GM23338 (cell line): ENCODE measurements around the gene GLRA1. TPM values are rescaled to one million over a fixed set of nuclear protein-coding genes. Genes with fewer than 3 reads are reported as not detected.

Source experiments
- ATAC-seq: fragments of 200-7000 bp; cut with Tn5 transposase; 3 replicates; pipeline ENCODE4 v1.9.1; 2020
- DNase-seq: peaks from one replicate; pipeline ENCODE4 v3.0.0-alpha.2; 2015; ENCODE audit warnings: low spot score
- H2AFZ ChIP-seq: fragments of 200-600 bp; sonication (generic); 2 replicates; pipeline ENCODE4 v1.8.0; 2016; ENCODE audit warnings: antibody characterized with exemption, mild to moderate bottlenecking, moderate library complexity
- H3F3A ChIP-seq: fragments of 200-600 bp; sonication (generic); replicated peaks from 2 replicates; pipeline ENCODE4 v1.8.0; 2017; ENCODE audit warnings: antibody characterized with exemption, mixed run types, low read depth
- H3K27ac ChIP-seq: fragments of 200-600 bp; sonication (generic); 2 replicates; pipeline ENCODE4 v1.6.1; 2016; ENCODE audit warnings: low read depth
- H3K27me3 ChIP-seq: fragments of 200-600 bp; sonication (generic); 2 replicates; pipeline ENCODE4 v1.8.0; 2016; ENCODE audit warnings: mild to moderate bottlenecking, mixed run types, moderate library complexity; ENCODE audit not compliant: insufficient read depth
- H3K36me3 ChIP-seq: fragments of 200-600 bp; sonication (generic); 2 replicates; pipeline ENCODE4 v1.8.0; 2016; ENCODE audit warnings: mild to moderate bottlenecking; ENCODE audit not compliant: insufficient read depth
- H3K4me1 ChIP-seq: fragments of 200-600 bp; sonication (generic); 2 replicates; pipeline ENCODE4 v1.8.0; 2016; ENCODE audit warnings: mild to moderate bottlenecking, moderate library complexity; ENCODE audit not compliant: insufficient read depth
- H3K4me2 ChIP-seq: fragments of 200-600 bp; sonication (generic); 2 replicates; pipeline ENCODE4 v1.7.1; 2017; ENCODE audit warnings: mixed run types
- H3K4me3 ChIP-seq: fragments of 200-600 bp; sonication (generic); 2 replicates; pipeline ENCODE4 v1.6.1; 2016; ENCODE audit warnings: mixed run types
- H3K79me2 ChIP-seq: fragments of 200-600 bp; sonication (generic); replicated peaks from 2 replicates; pipeline ENCODE4 v1.8.0; 2017; ENCODE audit warnings: mild to moderate bottlenecking; ENCODE audit not compliant: insufficient read depth
- H3K9me2 ChIP-seq: fragments of 200-600 bp; sonication (generic); 2 replicates; pipeline ENCODE4 v1.8.0; 2017; ENCODE audit not compliant: insufficient read depth
- H4K20me1 ChIP-seq: fragments of 200-600 bp; sonication (generic); replicated peaks from 2 replicates; pipeline ENCODE4 v1.8.0; 2017; ENCODE audit warnings: mild to moderate bottlenecking; ENCODE audit not compliant: insufficient read depth
- H3K27ac Mint-ChIP-seq: 2 replicates; pipeline ENCODE4 v1.8.0; 2020; ENCODE audit warnings: inconsistent platforms, mild to moderate bottlenecking, moderate library complexity, mixed read lengths
- H3K27me3 Mint-ChIP-seq: 3 replicates; pipeline ENCODE4 v1.8.0; 2022; ENCODE audit warnings: low read depth, mild to moderate bottlenecking, moderate library complexity, mixed read lengths, inconsistent platforms; ENCODE audit not compliant: insufficient read depth, poor library complexity
- H3K36me3 Mint-ChIP-seq: 3 replicates; pipeline ENCODE4 v1.8.0; 2021; ENCODE audit warnings: low read depth, mild to moderate bottlenecking, inconsistent platforms, moderate library complexity, mixed read lengths
- H3K4me1 Mint-ChIP-seq: 3 replicates; pipeline ENCODE4 v1.8.0; 2020; ENCODE audit warnings: mild to moderate bottlenecking, inconsistent platforms, mixed read lengths
- H3K4me3 Mint-ChIP-seq: 3 replicates; pipeline ENCODE4 v1.8.0; 2021; ENCODE audit warnings: moderate library complexity, mild to moderate bottlenecking, inconsistent platforms, mixed read lengths
- H3K9me3 Mint-ChIP-seq: 3 replicates; pipeline ENCODE4 v1.8.0; 2020; ENCODE audit warnings: moderate library complexity, mild to moderate bottlenecking, inconsistent platforms, mixed read lengths
- CREB1 ChIP-seq: fragments of 250-450 bp; sonication (Bioruptor Pico); IDR thresholded peaks from 2 replicates; pipeline ENCODE4 v1.5.0; 2020; ENCODE audit warnings: low read depth, mild to moderate bottlenecking, moderate library complexity
- NANOG ChIP-seq: IDR thresholded peaks from 2 replicates; pipeline ENCODE4 v1.6.1; 2016; ENCODE audit warnings: antibody characterized with exemption, borderline replicate concordance
- STAT1 ChIP-seq: IDR thresholded peaks from one replicate; pipeline ENCODE4 v1.6.1; 2016; ENCODE audit warnings: antibody characterized with exemption; ENCODE audit not compliant: unreplicated experiment
- ZNF114 ChIP-seq: fragments of 250-450 bp; sonication (Bioruptor Pico); IDR thresholded peaks from 2 replicates; pipeline ENCODE4 v1.5.0; 2020; ENCODE audit warnings: mild to moderate bottlenecking, moderate library complexity
- ZNF331 ChIP-seq: fragments of 250-450 bp; sonication (Bioruptor Pico); IDR thresholded peaks from 2 replicates; pipeline ENCODE4 v1.5.0; 2020; ENCODE audit warnings: low read depth, mild to moderate bottlenecking, moderate library complexity
- polyA plus RNA-seq: library from polyadenylated mRNA; unstranded; fragments of >200 nt; fragmentation: Nextera tagmentation; extraction: Ambion mirVana; gene quantifications from 2 replicates; pipeline ENCODE4 v1.2.1, GENCODE V29; 2016
- total RNA-seq: library from RNA; depleted of rRNA; stranded (reverse); fragments of >200 nt; shearing (Covaris generic); gene quantifications from 2 replicates; pipeline ENCODE4 v1.2.3, GENCODE V29; 2014
- TF ChIP-seq, protein P1 (sequence below), 2 experiments: fragments of 200-600 bp in 1 of 2; sonication (generic) in 1 of 2; conservative IDR thresholded peaks; 2 replicates each; pipeline versions ENCODE4 v1.5.1 to v1.6.1; 2016 to 2017; ENCODE audit warnings: antibody characterized with exemption in 2 of 2, low read depth in 2 of 2, mild to moderate bottlenecking in 2 of 2, moderate library complexity in 1 of 2
- TF ChIP-seq, protein P2 (sequence below): fragments of 250-450 bp; sonication (Bioruptor Pico); IDR thresholded peaks from 2 replicates; pipeline ENCODE4 v1.5.0; 2020; ENCODE audit warnings: mild to moderate bottlenecking, moderate library complexity
- TF ChIP-seq, protein P3 (sequence below): IDR thresholded peaks from 2 replicates; pipeline ENCODE4 v1.6.1; 2016; ENCODE audit warnings: antibody characterized with exemption

The GLRA1 gene
- total and polyA plus RNA-seq, 2 experiments from 2014 or later: not detected

DNA sequence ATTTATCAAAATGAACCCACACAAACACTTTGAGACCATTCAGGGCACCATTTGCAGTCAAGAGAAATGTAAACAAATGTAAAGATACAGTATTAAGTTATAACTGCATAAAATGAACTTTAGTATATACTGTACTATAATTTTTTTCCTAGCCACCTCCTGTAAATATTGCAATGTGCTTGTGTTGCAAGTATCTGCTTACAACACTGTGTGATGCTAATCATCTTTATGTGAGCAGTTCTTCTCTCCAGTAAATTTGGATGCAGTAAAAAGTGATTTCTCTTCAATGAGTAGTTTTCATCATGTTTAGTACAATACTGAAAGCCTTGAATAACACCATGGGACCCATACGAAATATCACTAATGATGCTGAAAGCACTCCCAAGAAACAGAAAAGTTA, 143.4 kb downstream of the GLRA1 start:
- Histone ChIP-seq H3F3A (no peaks in the 10 kb centered on the region), H2AFZ (no peak overlapping the region), H4K20me1 (peaks cover 91% of the 10 kb centered on the region), H3K4me1 (peaks cover 59% of the 10 kb centered on the region), H3K9me2 (no peaks in the 10 kb centered on the region), H3K79me2 (peaks cover 100% of the 10 kb centered on the region), H3K4me3 (no peak overlapping the region), H3K36me3 (no peaks in the 10 kb centered on the region), H3K4me2 (peak overlapping the region; percentile 41), H3K27me3 (no peaks in the 10 kb centered on the region), H3K27ac (no peak overlapping the region)
- H3K27me3 Mint-ChIP-seq: peaks cover 7% of the 10 kb centered on the region
- H3K4me1 Mint-ChIP-seq: peaks cover 69% of the 10 kb centered on the region
- DNase-seq (no peak), ATAC-seq (no peak)
- H3K36me3 Mint-ChIP-seq: peaks cover 29% of the 10 kb centered on the region
- no peak for TF ChIP-seq ZNF114 (CRISPR knock-in tag)
- TF ChIP-seq, protein P1, sequence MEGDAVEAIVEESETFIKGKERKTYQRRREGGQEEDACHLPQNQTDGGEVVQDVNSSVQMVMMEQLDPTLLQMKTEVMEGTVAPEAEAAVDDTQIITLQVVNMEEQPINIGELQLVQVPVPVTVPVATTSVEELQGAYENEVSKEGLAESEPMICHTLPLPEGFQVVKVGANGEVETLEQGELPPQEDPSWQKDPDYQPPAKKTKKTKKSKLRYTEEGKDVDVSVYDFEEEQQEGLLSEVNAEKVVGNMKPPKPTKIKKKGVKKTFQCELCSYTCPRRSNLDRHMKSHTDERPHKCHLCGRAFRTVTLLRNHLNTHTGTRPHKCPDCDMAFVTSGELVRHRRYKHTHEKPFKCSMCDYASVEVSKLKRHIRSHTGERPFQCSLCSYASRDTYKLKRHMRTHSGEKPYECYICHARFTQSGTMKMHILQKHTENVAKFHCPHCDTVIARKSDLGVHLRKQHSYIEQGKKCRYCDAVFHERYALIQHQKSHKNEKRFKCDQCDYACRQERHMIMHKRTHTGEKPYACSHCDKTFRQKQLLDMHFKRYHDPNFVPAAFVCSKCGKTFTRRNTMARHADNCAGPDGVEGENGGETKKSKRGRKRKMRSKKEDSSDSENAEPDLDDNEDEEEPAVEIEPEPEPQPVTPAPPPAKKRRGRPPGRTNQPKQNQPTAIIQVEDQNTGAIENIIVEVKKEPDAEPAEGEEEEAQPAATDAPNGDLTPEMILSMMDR (conservative IDR thresholded peaks at IDR 0.05; ENCODE audit: low read depth in 2 of 2): no peak
- no peak for TF ChIP-seq CREB1 (CRISPR knock-in tag)
- TF ChIP-seq NANOG: no peak
- TF ChIP-seq ZNF331 (CRISPR knock-in tag): no peak
- TF ChIP-seq, protein P2, sequence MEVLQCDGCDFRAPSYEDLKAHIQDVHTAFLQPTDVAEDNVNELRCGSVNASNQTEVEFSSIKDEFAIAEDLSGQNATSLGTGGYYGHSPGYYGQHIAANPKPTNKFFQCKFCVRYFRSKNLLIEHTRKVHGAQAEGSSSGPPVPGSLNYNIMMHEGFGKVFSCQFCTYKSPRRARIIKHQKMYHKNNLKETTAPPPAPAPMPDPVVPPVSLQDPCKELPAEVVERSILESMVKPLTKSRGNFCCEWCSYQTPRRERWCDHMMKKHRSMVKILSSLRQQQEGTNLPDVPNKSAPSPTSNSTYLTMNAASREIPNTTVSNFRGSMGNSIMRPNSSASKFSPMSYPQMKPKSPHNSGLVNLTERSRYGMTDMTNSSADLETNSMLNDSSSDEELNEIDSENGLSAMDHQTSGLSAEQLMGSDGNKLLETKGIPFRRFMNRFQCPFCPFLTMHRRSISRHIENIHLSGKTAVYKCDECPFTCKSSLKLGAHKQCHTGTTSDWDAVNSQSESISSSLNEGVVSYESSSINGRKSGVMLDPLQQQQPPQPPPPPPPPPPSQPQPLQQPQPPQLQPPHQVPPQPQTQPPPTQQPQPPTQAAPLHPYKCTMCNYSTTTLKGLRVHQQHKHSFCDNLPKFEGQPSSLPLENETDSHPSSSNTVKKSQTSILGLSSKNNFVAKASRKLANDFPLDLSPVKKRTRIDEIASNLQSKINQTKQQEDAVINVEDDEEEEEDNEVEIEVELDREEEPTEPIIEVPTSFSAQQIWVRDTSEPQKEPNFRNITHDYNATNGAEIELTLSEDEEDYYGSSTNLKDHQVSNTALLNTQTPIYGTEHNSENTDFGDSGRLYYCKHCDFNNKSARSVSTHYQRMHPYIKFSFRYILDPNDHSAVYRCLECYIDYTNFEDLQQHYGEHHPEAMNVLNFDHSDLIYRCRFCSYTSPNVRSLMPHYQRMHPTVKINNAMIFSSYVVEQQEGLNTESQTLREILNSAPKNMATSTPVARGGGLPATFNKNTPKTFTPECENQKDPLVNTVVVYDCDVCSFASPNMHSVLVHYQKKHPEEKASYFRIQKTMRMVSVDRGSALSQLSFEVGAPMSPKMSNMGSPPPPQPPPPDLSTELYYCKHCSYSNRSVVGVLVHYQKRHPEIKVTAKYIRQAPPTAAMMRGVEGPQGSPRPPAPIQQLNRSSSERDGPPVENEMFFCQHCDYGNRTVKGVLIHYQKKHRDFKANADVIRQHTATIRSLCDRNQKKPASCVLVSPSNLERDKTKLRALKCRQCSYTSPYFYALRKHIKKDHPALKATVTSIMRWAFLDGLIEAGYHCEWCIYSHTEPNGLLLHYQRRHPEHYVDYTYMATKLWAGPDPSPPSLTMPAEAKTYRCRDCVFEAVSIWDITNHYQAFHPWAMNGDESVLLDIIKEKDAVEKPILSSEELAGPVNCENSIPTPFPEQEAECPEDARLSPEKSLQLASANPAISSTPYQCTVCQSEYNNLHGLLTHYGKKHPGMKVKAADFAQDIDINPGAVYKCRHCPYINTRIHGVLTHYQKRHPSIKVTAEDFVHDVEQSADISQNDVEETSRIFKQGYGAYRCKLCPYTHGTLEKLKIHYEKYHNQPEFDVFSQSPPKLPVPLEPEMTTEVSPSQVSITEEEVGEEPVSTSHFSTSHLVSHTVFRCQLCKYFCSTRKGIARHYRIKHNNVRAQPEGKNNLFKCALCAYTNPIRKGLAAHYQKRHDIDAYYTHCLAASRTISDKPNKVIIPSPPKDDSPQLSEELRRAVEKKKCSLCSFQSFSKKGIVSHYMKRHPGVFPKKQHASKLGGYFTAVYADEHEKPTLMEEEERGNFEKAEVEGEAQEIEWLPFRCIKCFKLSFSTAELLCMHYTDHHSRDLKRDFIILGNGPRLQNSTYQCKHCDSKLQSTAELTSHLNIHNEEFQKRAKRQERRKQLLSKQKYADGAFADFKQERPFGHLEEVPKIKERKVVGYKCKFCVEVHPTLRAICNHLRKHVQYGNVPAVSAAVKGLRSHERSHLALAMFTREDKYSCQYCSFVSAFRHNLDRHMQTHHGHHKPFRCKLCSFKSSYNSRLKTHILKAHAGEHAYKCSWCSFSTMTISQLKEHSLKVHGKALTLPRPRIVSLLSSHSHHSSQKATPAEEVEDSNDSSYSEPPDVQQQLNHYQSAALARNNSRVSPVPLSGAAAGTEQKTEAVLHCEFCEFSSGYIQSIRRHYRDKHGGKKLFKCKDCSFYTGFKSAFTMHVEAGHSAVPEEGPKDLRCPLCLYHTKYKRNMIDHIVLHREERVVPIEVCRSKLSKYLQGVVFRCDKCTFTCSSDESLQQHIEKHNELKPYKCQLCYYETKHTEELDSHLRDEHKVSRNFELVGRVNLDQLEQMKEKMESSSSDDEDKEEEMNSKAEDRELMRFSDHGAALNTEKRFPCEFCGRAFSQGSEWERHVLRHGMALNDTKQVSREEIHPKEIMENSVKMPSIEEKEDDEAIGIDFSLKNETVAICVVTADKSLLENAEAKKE (CRISPR knock-in tag): no peak
- TF ChIP-seq, protein P3, sequence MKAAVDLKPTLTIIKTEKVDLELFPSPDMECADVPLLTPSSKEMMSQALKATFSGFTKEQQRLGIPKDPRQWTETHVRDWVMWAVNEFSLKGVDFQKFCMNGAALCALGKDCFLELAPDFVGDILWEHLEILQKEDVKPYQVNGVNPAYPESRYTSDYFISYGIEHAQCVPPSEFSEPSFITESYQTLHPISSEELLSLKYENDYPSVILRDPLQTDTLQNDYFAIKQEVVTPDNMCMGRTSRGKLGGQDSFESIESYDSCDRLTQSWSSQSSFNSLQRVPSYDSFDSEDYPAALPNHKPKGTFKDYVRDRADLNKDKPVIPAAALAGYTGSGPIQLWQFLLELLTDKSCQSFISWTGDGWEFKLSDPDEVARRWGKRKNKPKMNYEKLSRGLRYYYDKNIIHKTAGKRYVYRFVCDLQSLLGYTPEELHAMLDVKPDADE: no peak
- TF ChIP-seq STAT1: no peak
- no peaks in the 10 kb centered on the region for H3K9me3 Mint-ChIP-seq
- no peak overlapping the region for H3K27ac Mint-ChIP-seq
- no peak overlapping the region for H3K4me3 Mint-ChIP-seq
